Peyer's patch (tissue), 4 donors: ENCODE data around the gene ADRB2. TPM values are rescaled to one million over a fixed set of nuclear protein-coding genes. Genes with fewer than 3 reads are reported as not detected.

Source experiments
- DNase-seq, 3 donors: peaks; one replicate each; pipeline ENCODE4 v3.0.0-alpha.2; 2017 to 2019
- H3K27ac ChIP-seq, 4 donors: fragments of 200-600 bp; sonication (generic); one replicate each; pipeline ENCODE4 v1.5.1; 2016 to 2019
- H3K27me3 ChIP-seq, 2 donors: fragments of 200-600 bp; sonication (generic); one replicate each; pipeline ENCODE4 v1.5.1; 2019
- H3K36me3 ChIP-seq, 3 donors: fragments of 200-600 bp; sonication (generic); one replicate each; pipeline ENCODE4 v1.5.1; 2016 to 2019
- H3K4me1 ChIP-seq, 4 donors: fragments of 200-600 bp; sonication (generic); one replicate each; pipeline ENCODE4 v1.5.1; 2016 to 2019
- H3K4me3 ChIP-seq, 4 donors: fragments of 200-600 bp; sonication (generic); 1 replicate in 3 of 4; 2 replicates in 1 of 4; pipeline ENCODE4 v1.5.1; 2016 to 2019; ENCODE audit warnings: mild to moderate bottlenecking in 1 of 4
- H3K9me3 ChIP-seq, 4 donors: fragments of 200-600 bp; sonication (generic); one replicate each; pipeline ENCODE4 v1.5.1; 2016 to 2019; ENCODE audit warnings: mild to moderate bottlenecking in 1 of 4
- POLR2A ChIP-seq, 2 donors: fragments of 450-650 bp; IDR thresholded peaks; one replicate each; pipeline ENCODE4 v1.5.1; 2017; ENCODE audit warnings: antibody characterized with exemption in 2 of 2, mild to moderate bottlenecking in 2 of 2, moderate library complexity in 2 of 2
- total RNA-seq, 4 donors: library from RNA; depleted of rRNA; stranded (reverse); fragments of >200 nt; gene quantifications; one replicate each; pipeline ENCODE4 v1.1.0, GENCODE V29; 2016
- TF ChIP-seq, protein P1 (sequence below), 6 experiments: fragments of 450-650 bp in 4 of 6; fragments of 200-600 bp in 2 of 6; sonication (generic) in 1 of 6; IDR thresholded peaks; one replicate each; pipeline ENCODE4 v1.5.1; 2017 to 2019; ENCODE audit warnings: antibody characterized with exemption in 6 of 6, mild to moderate bottlenecking in 3 of 6, moderate library complexity in 1 of 6

The ADRB2 gene
- total RNA-seq, 4 donors from 2014 or later: 0.53 to 7.4 (median 1.7) TPM

GRCh38 chr5:148833122-148833521 lies 6.7 kb downstream of the ADRB2 start:
- H3K9me3 ChIP-seq: no peaks in the 10 kb centered on the region
- H3K27me3 ChIP-seq: no peaks in the 10 kb centered on the region
- no peak for DNase-seq
- TF ChIP-seq, protein P1, sequence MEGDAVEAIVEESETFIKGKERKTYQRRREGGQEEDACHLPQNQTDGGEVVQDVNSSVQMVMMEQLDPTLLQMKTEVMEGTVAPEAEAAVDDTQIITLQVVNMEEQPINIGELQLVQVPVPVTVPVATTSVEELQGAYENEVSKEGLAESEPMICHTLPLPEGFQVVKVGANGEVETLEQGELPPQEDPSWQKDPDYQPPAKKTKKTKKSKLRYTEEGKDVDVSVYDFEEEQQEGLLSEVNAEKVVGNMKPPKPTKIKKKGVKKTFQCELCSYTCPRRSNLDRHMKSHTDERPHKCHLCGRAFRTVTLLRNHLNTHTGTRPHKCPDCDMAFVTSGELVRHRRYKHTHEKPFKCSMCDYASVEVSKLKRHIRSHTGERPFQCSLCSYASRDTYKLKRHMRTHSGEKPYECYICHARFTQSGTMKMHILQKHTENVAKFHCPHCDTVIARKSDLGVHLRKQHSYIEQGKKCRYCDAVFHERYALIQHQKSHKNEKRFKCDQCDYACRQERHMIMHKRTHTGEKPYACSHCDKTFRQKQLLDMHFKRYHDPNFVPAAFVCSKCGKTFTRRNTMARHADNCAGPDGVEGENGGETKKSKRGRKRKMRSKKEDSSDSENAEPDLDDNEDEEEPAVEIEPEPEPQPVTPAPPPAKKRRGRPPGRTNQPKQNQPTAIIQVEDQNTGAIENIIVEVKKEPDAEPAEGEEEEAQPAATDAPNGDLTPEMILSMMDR (IDR thresholded peaks at IDR 0.05): no peak
- no peak for TF ChIP-seq POLR2A (IDR thresholded peaks at IDR 0.05)
- H3K27ac ChIP-seq: peak overlapping the region in 1 of 4 donors; percentile 73
- H3K36me3 ChIP-seq: no peaks in the 10 kb centered on the region
- peaks cover 0 to 19% (median 7%) of the 10 kb centered on the region in 4 donors for H3K4me1 ChIP-seq
- peak overlapping the region in 1 of 4 donors; percentile 3 for H3K4me3 ChIP-seq

- no peaks in the 10 kb centered on the region for H3K9me3 ChIP-seq
- no peaks in the 10 kb centered on the region for H3K36me3 ChIP-seq
- no peak overlapping the region for H3K4me3 ChIP-seq
- H3K4me1 ChIP-seq: peaks cover 0 to 19% (median 7%) of the 10 kb centered on the region in 4 donors
- H3K27me3 ChIP-seq: no peaks in the 10 kb centered on the region
- TF ChIP-seq, protein P1 (IDR thresholded peaks at IDR 0.05): no peak
- TF ChIP-seq POLR2A (IDR thresholded peaks at IDR 0.05): no peak
- DNase-seq: no peak
- H3K27ac ChIP-seq: peak overlapping the region in 1 of 4 donors; percentile 25
Measured at GRCh38 chr5:148833925-148834324, 7.5 kb downstream of the ADRB2 start.

DNA sequence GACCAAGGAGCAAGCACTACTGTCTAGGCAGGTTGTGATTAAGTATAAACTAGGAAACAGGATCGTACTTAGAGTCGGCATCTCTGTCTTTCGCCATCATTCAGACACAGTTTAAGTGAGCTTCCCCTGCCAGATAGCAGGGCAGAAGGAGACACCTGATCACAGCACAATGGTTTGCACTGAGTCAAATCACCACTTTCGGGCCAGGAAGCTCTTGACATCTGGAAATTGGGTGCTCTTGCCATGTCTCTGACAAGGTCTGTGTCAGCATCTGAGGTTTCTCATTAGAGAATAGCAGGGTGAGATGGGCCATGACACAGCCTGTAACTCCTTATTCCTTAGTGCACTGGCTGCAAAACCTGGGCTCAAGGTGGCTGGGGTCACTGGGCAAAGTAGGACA lies 8.3 kb downstream of the ADRB2 start:
- Histone ChIP-seq H3K27me3 (no peaks in the 10 kb centered on the region), H3K36me3 (no peaks in the 10 kb centered on the region), H3K4me1 (peaks cover 0 to 19% (median 7%) of the 10 kb centered on the region in 4 donors), H3K27ac (peak overlapping the region in 1 of 4 donors; percentile 25), H3K9me3 (no peaks in the 10 kb centered on the region), H3K4me3 (no peak overlapping the region)
- DNase-seq: no peak
- TF ChIP-seq, protein P1 (IDR thresholded peaks at IDR 0.05): no peak
- no peak for TF ChIP-seq POLR2A (IDR thresholded peaks at IDR 0.05)

GRCh38 chr5:148836272-148837250 lies 10.2 kb downstream of the ADRB2 start:
- TF ChIP-seq, protein P1 (IDR thresholded peaks at IDR 0.05): no peak
- no peak for TF ChIP-seq POLR2A (IDR thresholded peaks at IDR 0.05)
- Histone ChIP-seq H3K27me3 (no peaks in the 10 kb centered on the region), H3K4me1 (peaks cover 0 to 9% (median 4%) of the 10 kb centered on the region in 4 donors), H3K4me3 (no peak overlapping the region), H3K27ac (no peak overlapping the region), H3K9me3 (no peaks in the 10 kb centered on the region), H3K36me3 (no peaks in the 10 kb centered on the region)
- DNase-seq: no peak

- no peak overlapping the region for H3K27ac ChIP-seq
- no peak for DNase-seq
- no peaks in the 10 kb centered on the region for H3K9me3 ChIP-seq
- no peak overlapping the region for H3K4me3 ChIP-seq
- H3K27me3 ChIP-seq: no peaks in the 10 kb centered on the region
- no peak for TF ChIP-seq POLR2A (IDR thresholded peaks at IDR 0.05)
- TF ChIP-seq, protein P1 (IDR thresholded peaks at IDR 0.05): no peak
- H3K36me3 ChIP-seq: no peaks in the 10 kb centered on the region
- H3K4me1 ChIP-seq: peaks cover 0 to 9% (median 4%) of the 10 kb centered on the region in 4 donors
Measured at GRCh38 chr5:148837383-148837782, 11.0 kb downstream of the ADRB2 start.
